KMS-11 (cell line): ENCODE data around the gene DSCAML1.

Source experiments
- H2AFZ ChIP-seq: fragments of 200-600 bp; sonication (generic); 2 replicates; pipeline ENCODE4 v1.6.1; 2016; ENCODE audit warnings: antibody characterized with exemption, mixed run types, low read depth
- H3K27ac ChIP-seq: fragments of 200-600 bp; sonication (generic); 2 replicates; pipeline ENCODE4 v1.6.1; 2016; ENCODE audit warnings: mild to moderate bottlenecking, mixed run types
- H3K27me3 ChIP-seq: fragments of 200-600 bp; sonication (generic); 2 replicates; pipeline ENCODE4 v1.6.1; 2017; ENCODE audit warnings: mild to moderate bottlenecking, low read depth, mixed run types, moderate library complexity; ENCODE audit not compliant: insufficient read depth
- H3K36me3 ChIP-seq: fragments of 200-600 bp; sonication (generic); 2 replicates; pipeline ENCODE4 v1.6.1; 2017; ENCODE audit warnings: mild to moderate bottlenecking, mixed run types; ENCODE audit not compliant: insufficient read depth
- H3K4me1 ChIP-seq: fragments of 200-600 bp; sonication (generic); 2 replicates; pipeline ENCODE4 v1.6.1; 2016; ENCODE audit warnings: mild to moderate bottlenecking, low read depth, mixed run types; ENCODE audit not compliant: poor library complexity, severe bottlenecking
- H3K4me2 ChIP-seq: fragments of 200-600 bp; sonication (generic); 2 replicates; pipeline ENCODE4 v1.7.0; 2016; ENCODE audit warnings: mild to moderate bottlenecking, mixed run types
- H3K4me3 ChIP-seq: fragments of 200-600 bp; sonication (generic); IDR thresholded peaks from 2 replicates; pipeline ENCODE4 v1.6.1; 2017; ENCODE audit warnings: low read depth, low read length, mixed read lengths; ENCODE audit not compliant: insufficient read depth
- H3K79me2 ChIP-seq: fragments of 200-600 bp; sonication (generic); 2 replicates; pipeline ENCODE4 v1.6.1; 2016; ENCODE audit warnings: low read depth, mixed run types; ENCODE audit not compliant: insufficient read depth
- H3K9ac ChIP-seq: fragments of 200-600 bp; sonication (generic); 2 replicates; pipeline ENCODE4 v1.6.1; 2016; ENCODE audit warnings: mild to moderate bottlenecking, mixed run types
- H4K20me1 ChIP-seq: fragments of 200-600 bp; sonication (generic); 2 replicates; pipeline ENCODE4 v1.6.1; 2016; ENCODE audit warnings: mild to moderate bottlenecking, mixed run types; ENCODE audit not compliant: insufficient read depth
- TF ChIP-seq, protein P1 (sequence below): fragments of 200-600 bp; sonication (generic); conservative IDR thresholded peaks from 2 replicates; pipeline ENCODE4 v1.6.1; 2017; ENCODE audit warnings: low read depth, mild to moderate bottlenecking, antibody characterized with exemption, low read length, moderate library complexity, mixed read lengths

The DSCAML1 gene

DNA sequence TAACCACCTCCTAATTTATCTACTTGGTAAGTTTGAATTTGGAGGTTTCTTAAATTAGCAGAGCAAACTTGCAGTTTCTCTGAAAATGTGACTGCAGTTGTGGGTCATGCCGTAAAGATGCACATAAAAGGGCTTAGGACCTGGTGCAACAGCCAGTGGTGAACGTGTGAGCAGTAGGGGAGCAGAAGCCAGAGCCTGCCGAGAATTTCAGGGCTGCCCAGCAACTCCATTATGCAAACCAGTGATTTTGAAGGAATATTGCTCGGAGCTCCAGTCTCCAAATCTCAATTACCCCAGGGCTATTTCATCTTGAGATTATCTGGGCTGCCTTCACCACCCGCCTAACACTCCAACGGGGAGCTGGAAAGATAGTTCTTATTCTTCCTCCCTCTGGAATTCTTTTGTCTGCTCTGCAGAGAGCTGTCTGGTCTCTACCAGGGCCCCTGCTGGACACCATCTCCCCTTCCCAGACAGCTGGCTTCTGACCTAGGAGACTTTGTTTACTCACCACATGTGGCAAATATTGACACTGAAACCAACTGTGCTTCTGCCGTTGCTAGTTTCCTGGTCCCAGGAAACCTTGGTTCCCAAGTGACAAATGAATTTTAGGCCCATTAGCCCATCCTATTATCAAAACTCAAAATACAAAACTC, 93.9 kb downstream of the DSCAML1 start:
- H3K27me3 ChIP-seq = no peaks in the 10 kb centered on the region
- no peak overlapping the region for H2AFZ ChIP-seq
- no peaks in the 10 kb centered on the region for H4K20me1 ChIP-seq
- H3K79me2 ChIP-seq = no peaks in the 10 kb centered on the region
- H3K4me1 ChIP-seq = no peaks in the 10 kb centered on the region
- no peak overlapping the region for H3K4me2 ChIP-seq
- H3K36me3 ChIP-seq = no peaks in the 10 kb centered on the region
- TF ChIP-seq, protein P1, sequence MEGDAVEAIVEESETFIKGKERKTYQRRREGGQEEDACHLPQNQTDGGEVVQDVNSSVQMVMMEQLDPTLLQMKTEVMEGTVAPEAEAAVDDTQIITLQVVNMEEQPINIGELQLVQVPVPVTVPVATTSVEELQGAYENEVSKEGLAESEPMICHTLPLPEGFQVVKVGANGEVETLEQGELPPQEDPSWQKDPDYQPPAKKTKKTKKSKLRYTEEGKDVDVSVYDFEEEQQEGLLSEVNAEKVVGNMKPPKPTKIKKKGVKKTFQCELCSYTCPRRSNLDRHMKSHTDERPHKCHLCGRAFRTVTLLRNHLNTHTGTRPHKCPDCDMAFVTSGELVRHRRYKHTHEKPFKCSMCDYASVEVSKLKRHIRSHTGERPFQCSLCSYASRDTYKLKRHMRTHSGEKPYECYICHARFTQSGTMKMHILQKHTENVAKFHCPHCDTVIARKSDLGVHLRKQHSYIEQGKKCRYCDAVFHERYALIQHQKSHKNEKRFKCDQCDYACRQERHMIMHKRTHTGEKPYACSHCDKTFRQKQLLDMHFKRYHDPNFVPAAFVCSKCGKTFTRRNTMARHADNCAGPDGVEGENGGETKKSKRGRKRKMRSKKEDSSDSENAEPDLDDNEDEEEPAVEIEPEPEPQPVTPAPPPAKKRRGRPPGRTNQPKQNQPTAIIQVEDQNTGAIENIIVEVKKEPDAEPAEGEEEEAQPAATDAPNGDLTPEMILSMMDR = no peak
- H3K9ac ChIP-seq = no peak overlapping the region
- no peak overlapping the region for H3K4me3 ChIP-seq
- H3K27ac ChIP-seq = no peak overlapping the region

DNA sequence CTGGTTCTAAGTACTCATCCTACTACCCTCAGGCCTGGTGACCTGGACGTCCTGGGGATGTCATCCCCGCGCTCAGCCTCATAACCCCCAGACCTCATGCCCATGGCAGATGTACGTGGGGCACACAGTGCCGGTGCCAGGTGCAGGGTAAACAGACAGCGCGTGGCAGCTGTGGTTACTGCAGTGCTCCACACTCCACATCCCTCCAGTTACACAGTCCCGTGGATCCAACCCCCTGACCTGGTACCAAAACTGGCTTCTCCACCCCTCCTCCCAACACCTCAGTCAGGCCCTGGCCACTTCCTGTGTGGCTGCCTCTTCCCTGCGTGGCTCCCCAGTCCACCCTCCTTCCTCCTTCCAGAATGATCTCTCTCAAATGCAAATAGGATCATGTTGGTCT, 95.2 kb downstream of the DSCAML1 start:
- TF ChIP-seq, protein P1 = no peak
- no peak overlapping the region for H3K4me2 ChIP-seq
- H3K79me2 ChIP-seq = no peaks in the 10 kb centered on the region
- no peaks in the 10 kb centered on the region for H3K27me3 ChIP-seq
- H4K20me1 ChIP-seq = no peaks in the 10 kb centered on the region
- H3K4me1 ChIP-seq = no peaks in the 10 kb centered on the region
- no peak overlapping the region for H2AFZ ChIP-seq
- H3K27ac ChIP-seq = no peak overlapping the region
- H3K9ac ChIP-seq = no peak overlapping the region
- no peaks in the 10 kb centered on the region for H3K36me3 ChIP-seq
- H3K4me3 ChIP-seq = no peak overlapping the region

DNA sequence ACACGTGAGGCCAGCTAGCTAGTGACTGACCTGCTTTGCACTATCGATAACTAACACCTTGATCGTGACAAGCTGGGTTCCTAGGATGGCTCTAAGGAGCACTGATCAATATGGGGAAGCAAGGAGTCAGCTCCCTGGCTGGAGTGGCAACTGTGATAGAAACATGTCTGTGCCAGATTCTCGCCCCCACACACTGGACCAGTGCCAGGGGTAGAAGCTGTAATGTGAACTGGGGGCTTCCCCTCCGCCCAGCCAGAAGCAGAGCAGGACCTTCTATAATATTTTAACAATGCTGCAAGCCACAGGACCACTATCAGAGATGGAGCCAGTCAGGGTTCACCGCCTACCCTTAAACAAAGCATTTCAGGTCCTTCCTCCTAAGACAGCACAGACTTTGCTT, 96.5 kb downstream of the DSCAML1 start:
- no peaks in the 10 kb centered on the region for H4K20me1 ChIP-seq
- H3K4me2 ChIP-seq = no peak overlapping the region
- no peaks in the 10 kb centered on the region for H3K79me2 ChIP-seq
- no peaks in the 10 kb centered on the region for H3K27me3 ChIP-seq
- no peak overlapping the region for H3K27ac ChIP-seq
- TF ChIP-seq, protein P1 = no peak
- no peaks in the 10 kb centered on the region for H3K4me1 ChIP-seq
- H3K4me3 ChIP-seq = no peak overlapping the region
- no peak overlapping the region for H3K9ac ChIP-seq
- no peaks in the 10 kb centered on the region for H3K36me3 ChIP-seq
- H2AFZ ChIP-seq = no peak overlapping the region

DNA sequence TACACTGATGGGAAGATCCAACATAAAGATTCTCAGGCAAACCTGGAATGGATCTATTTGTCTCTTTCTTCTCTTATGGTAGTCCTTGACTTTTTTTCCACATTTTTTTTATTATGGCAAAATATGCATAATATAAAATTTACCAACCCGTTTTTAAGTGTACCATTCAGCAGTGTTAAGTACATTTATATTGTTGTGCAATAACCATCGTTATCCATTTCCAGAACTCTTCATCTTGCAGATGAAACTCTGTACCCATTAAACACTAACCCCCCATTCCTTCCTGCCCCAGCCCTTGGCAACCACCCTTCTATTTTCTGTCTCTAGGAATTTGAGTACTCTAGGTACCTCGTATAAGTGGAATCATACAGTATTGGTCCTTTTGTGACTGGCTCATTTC, 99.7 kb downstream of the DSCAML1 start:
- TF ChIP-seq, protein P1 = no peak
- no peak overlapping the region for H3K4me3 ChIP-seq
- no peaks in the 10 kb centered on the region for H3K36me3 ChIP-seq
- H3K4me2 ChIP-seq = no peak overlapping the region
- H4K20me1 ChIP-seq = no peaks in the 10 kb centered on the region
- H3K9ac ChIP-seq = no peak overlapping the region
- no peak overlapping the region for H2AFZ ChIP-seq
- no peaks in the 10 kb centered on the region for H3K4me1 ChIP-seq
- H3K27me3 ChIP-seq = no peaks in the 10 kb centered on the region
- H3K79me2 ChIP-seq = no peaks in the 10 kb centered on the region
- no peak overlapping the region for H3K27ac ChIP-seq
